T-helper 17 cell (primary cell): ENCODE data around the gene POR. TPM values are rescaled to one million over a fixed set of nuclear protein-coding genes. Genes with fewer than 3 reads are reported as not detected.

ENCODE experiments used
- ATAC-seq: fragments of 150-1000 bp; cut with Tn5 transposase; 2 replicates; pipeline ENCODE4 v1.10.0; 2021; ENCODE audit warnings: mild to moderate bottlenecking, moderate library complexity
- DNase-seq, 3 donors: peaks; one replicate each; pipeline versions ENCODE4 v3.0.0 to v3.0.0-alpha.2; 2020 to 2021
- H3K9me3 ChIP-seq: one replicate; pipeline ENCODE4 v1.7.0; 2013; ENCODE audit warnings: low read length, mild to moderate bottlenecking; ENCODE audit not compliant: control insufficient read depth, poor library complexity, severe bottlenecking
- H3K27ac Mint-ChIP-seq: one replicate; pipeline ENCODE4 v1.8.0; 2022; ENCODE audit warnings: mild to moderate bottlenecking, moderate library complexity, mixed read lengths
- H3K27me3 Mint-ChIP-seq: one replicate; pipeline ENCODE4 v1.8.0; 2022; ENCODE audit warnings: mixed read lengths
- H3K36me3 Mint-ChIP-seq: one replicate; pipeline ENCODE4 v1.8.0; 2022; ENCODE audit warnings: low read depth, mixed read lengths
- H3K4me1 Mint-ChIP-seq: one replicate; pipeline ENCODE4 v1.8.0; 2022; ENCODE audit warnings: mild to moderate bottlenecking, mixed read lengths
- H3K4me3 Mint-ChIP-seq: one replicate; pipeline ENCODE4 v1.8.0; 2022; ENCODE audit warnings: mild to moderate bottlenecking, moderate library complexity, mixed read lengths
- total RNA-seq, 4 donors: library from RNA in 2 of 4; stranded (reverse) in 2 of 4; gene quantifications; one replicate each; pipeline ENCODE4 v1.2.3 and lab custom pipeline; 2022 to 2026

POR gene
- total RNA-seq, 2 donors from 2014 or later: 48.7 to 51.0 TPM

DNA sequence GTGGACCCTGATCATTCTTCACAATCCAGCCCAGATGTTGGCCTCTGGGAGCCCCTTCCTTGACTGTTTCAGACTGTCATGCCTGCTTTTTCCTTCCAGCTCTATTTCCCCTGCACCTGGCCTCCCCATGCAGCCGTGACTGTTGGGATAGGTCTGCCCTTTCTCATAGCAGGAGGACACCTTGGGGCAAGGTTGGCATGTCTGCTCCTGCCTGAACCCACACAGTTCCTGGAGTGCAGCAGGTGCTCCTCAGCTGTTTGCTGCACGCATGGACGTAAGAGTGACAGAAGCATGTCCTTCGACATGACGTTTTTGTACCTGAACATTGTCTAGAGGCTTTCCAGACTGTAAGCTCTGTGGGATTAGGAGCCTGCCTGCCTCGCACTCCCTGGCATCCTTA lies 24.0 kb downstream of the POR start:
- H3K36me3 Mint-ChIP-seq: no peaks in the 10 kb centered on the region
- H3K4me3 Mint-ChIP-seq: no peak overlapping the region
- DNase-seq (no peak), ATAC-seq (no peak)
- H3K27ac Mint-ChIP-seq: no peak overlapping the region
- H3K27me3 Mint-ChIP-seq: no peaks in the 10 kb centered on the region
- no peaks in the 10 kb centered on the region for H3K9me3 ChIP-seq
- peaks cover 10% of the 10 kb centered on the region for H3K4me1 Mint-ChIP-seq

- DNase-seq: no peak
- Mint-ChIP-seq H3K4me1 (peaks cover 13% of the 10 kb centered on the region), H3K4me3 (no peak overlapping the region), H3K27ac (no peak overlapping the region), H3K36me3 (peaks cover 3% of the 10 kb centered on the region), H3K27me3 (no peaks in the 10 kb centered on the region)
- no peaks in the 10 kb centered on the region for H3K9me3 ChIP-seq
- no peak for ATAC-seq
Measured at GRCh38 chr7:75943864-75944263, 28.9 kb downstream of the POR start.

GRCh38 chr7:75944507-75944906 lies 29.6 kb downstream of the POR start:
- Mint-ChIP-seq H3K4me1 (peaks cover 11% of the 10 kb centered on the region), H3K27ac (peak overlapping the region; percentile 1), H3K27me3 (no peaks in the 10 kb centered on the region), H3K36me3 (peaks cover 3% of the 10 kb centered on the region), H3K4me3 (no peak overlapping the region)
- DNase-seq: no peak
- no peaks in the 10 kb centered on the region for H3K9me3 ChIP-seq
- ATAC-seq: no peak

GRCh38 chr7:75945297-75946168 lies 30.6 kb downstream of the POR start:
- no peaks in the 10 kb centered on the region for H3K9me3 ChIP-seq
- H3K36me3 Mint-ChIP-seq: peaks cover 3% of the 10 kb centered on the region
- H3K4me1 Mint-ChIP-seq: peaks cover 11% of the 10 kb centered on the region
- DNase-seq (no peak), ATAC-seq (no peak)
- no peaks in the 10 kb centered on the region for H3K27me3 Mint-ChIP-seq
- peak overlapping the region; percentile 1 for H3K27ac Mint-ChIP-seq
- H3K4me3 Mint-ChIP-seq: no peak overlapping the region

GRCh38 chr7:75946207-75946855 lies 31.4 kb downstream of the POR start:
- ATAC-seq: no peak
- Mint-ChIP-seq H3K36me3 (peaks cover 3% of the 10 kb centered on the region), H3K4me3 (no peak overlapping the region), H3K27me3 (no peaks in the 10 kb centered on the region), H3K27ac (no peak overlapping the region), H3K4me1 (peaks cover 11% of the 10 kb centered on the region)
- DNase-seq: no peak
- no peaks in the 10 kb centered on the region for H3K9me3 ChIP-seq

DNA sequence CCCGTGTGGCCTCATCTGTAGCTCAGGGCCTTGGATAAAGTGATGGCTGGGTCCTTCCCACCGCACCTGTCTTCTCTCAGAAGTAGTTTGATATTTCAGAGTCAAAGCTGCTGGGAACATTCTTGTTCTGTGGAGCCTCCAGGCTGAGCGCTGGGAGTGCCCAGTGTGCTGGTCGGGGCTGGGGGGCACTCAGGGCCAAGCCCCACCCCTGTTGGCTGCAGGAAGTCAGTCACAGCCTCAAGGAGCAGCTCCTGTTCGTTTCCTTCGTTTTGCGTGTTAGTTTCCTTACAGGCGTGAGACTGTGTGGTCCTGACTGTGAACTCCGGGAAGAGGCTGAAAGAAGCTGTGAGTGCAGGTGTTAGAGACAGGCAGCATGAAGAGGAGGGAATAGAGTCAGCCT lies 33.2 kb downstream of the POR start:
- Mint-ChIP-seq H3K4me3 (no peak overlapping the region), H3K36me3 (peaks cover 3% of the 10 kb centered on the region), H3K27me3 (no peaks in the 10 kb centered on the region), H3K4me1 (peaks cover 11% of the 10 kb centered on the region), H3K27ac (peak overlapping the region; percentile 82)
- DNase-seq (no peak), ATAC-seq (no peak)
- no peaks in the 10 kb centered on the region for H3K9me3 ChIP-seq

DNA sequence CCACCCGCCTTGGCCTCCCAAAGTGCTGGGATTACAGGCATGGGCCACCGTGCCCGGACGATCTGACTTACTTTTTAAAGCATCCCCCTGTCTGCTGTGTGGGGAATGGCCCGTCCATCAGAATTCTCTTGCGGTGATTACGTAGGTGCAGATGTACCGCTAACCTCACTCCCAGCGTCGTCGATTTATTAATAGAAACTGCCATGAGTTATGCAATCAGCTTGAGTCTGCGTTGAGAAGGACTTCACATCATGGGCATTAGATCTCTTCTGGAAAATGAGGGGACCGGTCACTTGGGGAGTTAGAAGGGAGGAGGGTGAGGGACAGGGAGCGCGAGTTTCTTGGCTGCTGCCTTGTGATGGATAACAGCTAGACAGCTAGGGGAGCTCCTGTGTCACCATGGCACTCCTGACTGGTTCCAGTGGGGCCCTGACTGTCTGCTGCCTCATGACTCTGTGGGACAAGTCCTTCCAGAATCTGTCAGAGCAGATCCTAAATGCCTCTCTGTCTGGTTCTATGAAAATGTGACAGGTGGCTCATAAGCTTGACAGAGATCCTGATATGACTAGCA lies 35.2 kb downstream of the POR start:
- H3K4me3 Mint-ChIP-seq: no peak overlapping the region
- H3K36me3 Mint-ChIP-seq: peaks cover 5% of the 10 kb centered on the region
- no peaks in the 10 kb centered on the region for H3K27me3 Mint-ChIP-seq
- DNase-seq (no peak), ATAC-seq (no peak)
- H3K4me1 Mint-ChIP-seq: peaks cover 5% of the 10 kb centered on the region
- peak overlapping the region; percentile 37 for H3K27ac Mint-ChIP-seq
- no peaks in the 10 kb centered on the region for H3K9me3 ChIP-seq

- peaks cover 5% of the 10 kb centered on the region for H3K4me1 Mint-ChIP-seq
- H3K36me3 Mint-ChIP-seq: peaks cover 8% of the 10 kb centered on the region
- no peak for DNase-seq
- no peaks in the 10 kb centered on the region for H3K9me3 ChIP-seq
- ATAC-seq: peak; percentile 52
- no peak overlapping the region for H3K27ac Mint-ChIP-seq
- H3K4me3 Mint-ChIP-seq: no peak overlapping the region
- H3K27me3 Mint-ChIP-seq: no peaks in the 10 kb centered on the region
Measured at GRCh38 chr7:75951506-75951905, 36.6 kb downstream of the POR start.

- no peaks in the 10 kb centered on the region for H3K27me3 Mint-ChIP-seq
Measured at GRCh38 chr7:75953431-75953830, 38.5 kb downstream of the POR start.

DNA sequence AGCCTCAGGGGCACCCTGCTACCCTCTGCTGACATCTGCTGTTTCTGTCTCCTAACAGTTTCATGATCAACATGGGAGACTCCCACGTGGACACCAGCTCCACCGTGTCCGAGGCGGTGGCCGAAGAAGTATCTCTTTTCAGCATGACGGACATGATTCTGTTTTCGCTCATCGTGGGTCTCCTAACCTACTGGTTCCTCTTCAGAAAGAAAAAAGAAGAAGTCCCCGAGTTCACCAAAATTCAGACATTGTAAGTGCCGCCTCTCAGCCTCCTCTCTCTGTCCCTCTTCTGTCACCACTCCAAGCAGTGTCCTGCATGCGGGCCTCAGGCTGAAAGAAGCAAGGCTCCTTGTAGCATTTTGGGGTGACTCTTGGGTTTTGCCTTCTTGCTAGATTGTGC lies 39.0 kb downstream of the POR start:
- Mint-ChIP-seq H3K36me3 (peaks cover 8% of the 10 kb centered on the region), H3K27me3 (no peaks in the 10 kb centered on the region), H3K4me3 (no peak overlapping the region), H3K4me1 (no peaks in the 10 kb centered on the region), H3K27ac (no peak overlapping the region)
- DNase-seq (no peak), ATAC-seq (no peak)
- H3K9me3 ChIP-seq: no peaks in the 10 kb centered on the region

More at GRCh38 chr7:75953431-75953830, 38.5 kb downstream of the POR start:
- no peaks in the 10 kb centered on the region for H3K9me3 ChIP-seq
- DNase-seq (no peak), ATAC-seq (no peak)
- no peak overlapping the region for H3K27ac Mint-ChIP-seq
- H3K36me3 Mint-ChIP-seq: peaks cover 8% of the 10 kb centered on the region
- H3K4me3 Mint-ChIP-seq: no peak overlapping the region
- no peaks in the 10 kb centered on the region for H3K4me1 Mint-ChIP-seq

DNA sequence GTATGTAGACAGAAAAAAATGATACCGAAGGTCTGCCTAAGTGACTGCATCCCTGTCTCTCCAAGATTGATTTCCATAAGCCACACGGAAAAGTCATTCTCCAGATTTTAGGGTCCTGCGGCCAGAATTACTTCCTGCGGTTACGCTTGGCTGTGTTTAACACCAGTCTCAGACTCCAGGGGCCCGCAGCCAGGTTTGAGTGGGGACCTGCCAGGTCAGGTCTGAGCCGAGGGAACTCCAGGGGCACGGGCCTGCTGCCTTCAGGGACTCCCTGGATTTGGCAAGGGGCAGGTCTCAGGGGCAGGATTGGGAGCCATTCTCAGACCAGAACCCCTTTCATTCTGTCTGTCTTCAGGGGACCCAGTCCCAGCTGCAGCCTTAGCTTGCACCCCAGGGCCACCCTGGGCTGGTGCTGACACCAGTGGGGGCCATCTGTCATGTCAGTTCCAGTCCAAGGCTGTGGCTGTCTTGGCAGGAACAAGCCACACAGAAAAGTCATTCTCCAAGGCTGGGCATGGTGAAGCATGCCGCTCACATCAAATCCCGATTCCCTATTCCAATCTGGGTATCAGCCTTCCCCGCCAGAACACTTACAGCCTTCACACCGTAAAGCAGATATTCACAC lies 40.5 kb downstream of the POR start:
- no peaks in the 10 kb centered on the region for H3K27me3 Mint-ChIP-seq
- H3K27ac Mint-ChIP-seq: no peak overlapping the region
- DNase-seq (no peak), ATAC-seq (no peak)
- no peaks in the 10 kb centered on the region for H3K4me1 Mint-ChIP-seq
- H3K4me3 Mint-ChIP-seq: no peak overlapping the region
- H3K9me3 ChIP-seq: no peaks in the 10 kb centered on the region
- H3K36me3 Mint-ChIP-seq: peaks cover 8% of the 10 kb centered on the region

- no peak overlapping the region for H3K27ac Mint-ChIP-seq
- no peak for DNase-seq
Measured at GRCh38 chr7:75957021-75957736, 42.2 kb downstream of the POR start.

More at GRCh38 chr7:75957021-75957736, 42.2 kb downstream of the POR start:
- Mint-ChIP-seq H3K36me3 (peaks cover 10% of the 10 kb centered on the region), H3K27me3 (no peaks in the 10 kb centered on the region), H3K4me1 (peaks cover 2% of the 10 kb centered on the region), H3K4me3 (no peak overlapping the region)
- H3K9me3 ChIP-seq: no peaks in the 10 kb centered on the region
- no peak for ATAC-seq
